Stimulated activated CD4-positive, alpha-beta T cell treated with anti-CD3 and anti-CD28 coated beads, Interleukin-4, amount 100 ng/mL, for 24 hours (primary cell): ENCODE results near the gene TBC1D16.
A peak's percentile ranks its signal among the peaks of the same experiment; 100 is the strongest.

Source experiments
- DNase-seq: peaks from one replicate; pipeline ENCODE4 v3.0.0-alpha.2; 2020

TBC1D16 gene

DNA sequence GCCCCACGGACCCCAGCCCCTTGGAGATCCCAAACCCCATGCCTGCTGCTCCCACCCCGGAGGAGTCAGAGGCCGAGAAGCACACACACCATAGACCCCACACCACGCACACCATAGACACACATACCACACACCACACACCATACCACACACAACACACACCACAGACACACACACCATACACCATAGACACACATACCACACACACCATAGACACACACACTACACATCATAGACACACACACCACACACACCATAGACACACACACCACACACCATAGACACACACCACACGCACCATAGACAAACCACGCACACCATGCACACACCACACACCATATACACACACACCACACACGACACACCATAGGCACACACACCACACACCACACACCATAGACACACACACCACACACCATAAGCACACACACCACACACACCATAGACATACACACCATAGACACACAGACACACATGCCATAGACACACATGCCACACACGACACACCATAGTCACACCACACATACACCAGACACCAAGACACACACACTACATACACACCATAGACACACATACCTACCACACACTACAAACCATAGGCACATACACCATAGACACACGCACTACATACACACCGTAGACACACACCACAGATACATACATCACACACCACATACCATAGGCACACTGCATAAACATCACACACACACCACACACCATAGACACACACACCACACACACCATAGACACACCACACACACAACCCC lies 11.3 kb downstream of the TBC1D16 start:
- no peak for DNase-seq

- no peak for DNase-seq
Observed at GRCh38 chr17:80023481-80024205, 12.0 kb downstream of the TBC1D16 start.

DNA sequence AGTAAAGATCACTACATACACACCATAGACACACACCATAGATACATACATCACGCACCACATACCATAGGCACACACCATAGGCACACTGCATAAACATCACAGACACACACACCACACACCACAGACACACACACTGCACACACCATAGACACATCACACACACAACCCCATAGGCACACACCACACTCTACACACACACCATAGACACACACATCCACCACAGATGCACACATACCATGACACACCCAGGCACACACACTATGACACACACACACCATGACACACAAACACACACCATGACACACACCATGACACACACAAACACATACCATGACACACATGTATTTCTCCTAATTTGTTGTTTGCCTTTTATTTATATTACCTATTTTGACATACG lies 14.1 kb downstream of the TBC1D16 start:
- no peak for DNase-seq

- no peak for DNase-seq
Observed at GRCh38 chr17:80018917-80019651, 16.6 kb downstream of the TBC1D16 start.

DNA sequence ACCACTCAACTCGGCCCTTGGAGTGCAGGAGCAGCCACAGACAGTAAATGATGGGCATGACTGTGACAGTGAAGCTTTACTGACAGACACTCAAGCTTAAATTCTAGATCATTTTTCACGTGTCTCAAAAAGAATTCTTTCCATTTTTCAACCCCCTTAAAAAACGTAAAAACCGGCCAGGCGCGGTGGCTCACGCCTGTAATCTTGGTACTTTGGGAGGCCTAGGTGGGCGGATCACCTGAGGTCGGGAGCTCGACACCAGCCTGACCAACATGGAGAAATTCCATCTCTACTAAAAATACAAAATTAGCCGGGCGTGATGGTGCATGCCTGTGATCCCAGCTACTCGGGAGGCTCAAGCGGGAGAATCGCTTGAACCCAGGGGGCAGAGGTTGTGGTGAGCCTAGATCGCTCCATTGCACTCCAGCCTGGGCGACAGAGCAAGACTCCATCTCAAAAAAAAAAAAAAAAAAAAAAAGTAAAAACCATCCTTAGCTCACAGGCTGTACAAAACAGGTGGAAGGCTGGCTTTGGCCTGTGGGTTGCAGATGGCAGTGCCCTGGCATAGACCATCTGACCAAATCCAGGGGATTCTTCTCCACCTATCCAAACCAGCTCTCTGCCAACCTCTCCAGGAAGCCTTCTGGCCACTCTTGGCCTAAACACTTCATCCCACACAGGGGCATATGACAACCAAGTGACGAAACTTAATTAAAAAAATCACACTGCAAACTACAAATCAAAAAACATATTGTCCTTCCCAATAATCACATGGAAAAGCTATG lies 18.3 kb downstream of the TBC1D16 start:
- no peak for DNase-seq

DNA sequence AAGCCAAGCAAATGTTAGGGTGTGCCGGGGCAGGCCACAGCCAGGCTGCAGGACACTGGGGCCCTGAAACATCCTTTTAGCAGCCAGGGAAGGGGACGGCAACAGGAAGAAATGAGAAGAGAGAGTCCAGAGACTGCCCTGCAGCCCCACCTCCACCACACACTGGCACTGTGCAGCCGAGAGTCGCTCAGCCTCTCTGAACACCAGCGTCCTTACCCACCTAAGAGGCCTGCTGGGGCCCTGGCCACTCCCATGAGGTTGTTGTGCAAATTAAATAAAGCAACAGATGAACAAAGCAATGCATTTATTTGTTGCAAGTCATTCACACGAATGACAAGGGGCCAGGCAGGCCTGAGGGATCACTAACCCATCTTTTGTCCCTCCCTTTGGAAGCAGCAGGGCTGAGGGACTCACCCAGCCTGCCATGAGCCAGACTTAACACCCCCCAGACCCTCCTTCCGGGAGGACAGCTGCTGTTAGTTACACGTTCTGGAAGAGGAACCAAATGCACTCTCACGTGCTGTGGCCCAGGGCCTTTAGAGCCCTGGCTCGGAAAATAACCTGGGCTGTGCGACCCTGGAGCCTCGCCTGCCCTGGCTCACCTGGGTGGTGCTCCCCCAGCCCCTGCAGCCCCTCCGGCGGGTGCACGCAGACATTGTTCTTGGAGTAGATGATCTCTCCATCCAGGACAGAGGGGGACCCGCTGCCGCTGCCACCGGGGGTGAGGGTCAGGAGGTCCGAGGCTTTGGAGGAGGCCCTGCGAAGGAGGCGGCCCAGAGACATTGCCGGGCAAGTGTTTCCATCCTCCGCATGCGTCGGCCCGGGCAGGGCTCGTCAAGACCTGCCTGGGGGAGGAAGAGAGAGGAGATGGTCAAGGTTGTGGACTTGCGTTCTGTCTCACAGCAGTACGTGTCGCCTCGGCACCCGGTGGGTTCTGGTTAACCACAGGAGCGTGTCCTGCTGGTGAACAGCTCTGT lies 22.6 kb downstream of the TBC1D16 start:
- DNase-seq, result no peak

GRCh38 chr17:80011989-80012555 lies 23.6 kb downstream of the TBC1D16 start:
- no peak for DNase-seq

GRCh38 chr17:80010283-80010858 lies 25.3 kb downstream of the TBC1D16 start:
- no peak for DNase-seq

DNA sequence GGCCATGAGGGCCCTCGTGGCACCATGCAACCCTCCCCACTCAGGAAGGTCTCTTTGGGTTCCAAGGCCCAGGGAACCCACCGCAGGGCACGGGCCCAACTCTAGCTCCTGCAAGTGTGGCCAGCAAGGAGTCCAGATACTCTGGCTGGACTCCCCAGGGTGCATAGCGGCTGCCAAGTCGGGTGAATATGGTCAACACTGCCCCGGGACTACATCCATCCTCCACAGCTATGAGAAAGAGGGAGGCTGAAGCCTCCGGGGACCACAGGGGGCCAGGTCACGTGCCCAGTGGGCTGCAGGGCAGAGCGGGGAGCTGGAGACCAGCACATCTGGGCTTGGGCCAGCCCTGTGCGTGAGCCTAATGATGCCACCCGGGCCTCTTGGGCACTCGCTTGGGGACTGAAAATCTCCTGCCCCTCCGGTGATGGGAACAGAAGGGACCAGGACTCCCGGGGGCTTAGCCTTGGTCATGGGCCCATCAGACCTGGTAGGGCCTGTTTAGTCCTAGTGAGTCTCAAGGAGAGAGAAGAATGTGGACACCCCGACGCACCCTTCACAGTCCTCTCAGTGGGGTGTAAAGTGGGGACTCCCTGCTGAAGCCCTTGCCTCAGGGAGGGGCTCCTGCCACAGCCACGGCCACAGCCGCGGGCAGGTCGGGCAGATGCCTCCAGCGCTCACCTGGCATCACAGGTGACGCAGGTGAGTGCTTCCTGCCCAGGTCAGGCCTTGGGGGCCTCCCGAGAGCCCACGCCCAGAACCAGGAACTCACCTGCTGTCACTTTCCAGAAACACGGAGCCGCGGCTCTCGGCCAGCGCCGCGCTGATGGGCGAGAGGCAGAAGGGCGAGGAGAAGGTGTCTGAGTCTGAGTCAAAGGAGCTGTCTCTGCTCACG lies 26.0 kb downstream of the TBC1D16 start:
- DNase-seq, result no peak

DNA sequence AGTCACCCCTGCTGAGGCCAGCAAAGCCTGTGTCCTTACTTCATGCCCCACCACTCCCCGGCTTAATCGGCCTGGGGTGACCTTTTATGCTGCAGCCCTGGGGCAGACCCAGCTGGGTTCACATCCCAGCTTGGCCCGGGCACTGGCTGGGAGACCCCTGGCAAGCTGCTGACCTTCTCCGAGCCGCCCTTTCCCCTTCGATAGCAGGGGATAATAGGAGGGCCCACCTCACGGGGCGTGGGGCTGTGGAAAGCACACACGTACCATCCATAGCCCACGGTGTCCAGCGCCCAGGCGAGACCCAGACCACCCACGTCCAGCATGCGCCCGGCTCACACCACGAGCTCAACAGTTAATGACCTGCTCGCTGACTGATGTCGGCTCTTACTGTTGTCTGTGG lies 26.8 kb downstream of the TBC1D16 start:
- no peak for DNase-seq

DNA sequence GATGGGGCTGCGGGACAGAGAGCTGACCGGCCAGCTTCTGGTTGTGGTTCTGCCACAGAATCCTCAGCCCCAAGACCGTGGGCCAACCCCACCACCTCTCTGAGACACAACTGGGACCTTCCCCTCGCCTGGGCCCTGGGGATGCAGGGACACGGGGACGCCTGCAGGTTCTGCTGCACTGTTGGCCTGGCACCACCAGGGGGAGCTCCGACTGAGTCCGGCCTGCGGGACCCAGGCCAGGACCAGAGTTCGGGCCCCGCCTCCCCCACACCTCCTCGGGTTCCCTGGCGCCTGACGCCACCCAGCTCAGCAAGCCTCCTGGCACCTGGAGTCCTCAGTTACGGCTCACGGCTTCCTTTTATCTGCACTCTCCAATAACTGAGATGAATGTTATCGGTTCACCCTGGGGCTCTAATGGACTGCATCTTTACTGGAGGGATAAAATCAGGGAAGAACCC lies 27.3 kb downstream of the TBC1D16 start:
- DNase-seq, result peak; percentile 84

GRCh38 chr17:80007939-80008338 lies 27.7 kb downstream of the TBC1D16 start:
- no peak for DNase-seq

DNA sequence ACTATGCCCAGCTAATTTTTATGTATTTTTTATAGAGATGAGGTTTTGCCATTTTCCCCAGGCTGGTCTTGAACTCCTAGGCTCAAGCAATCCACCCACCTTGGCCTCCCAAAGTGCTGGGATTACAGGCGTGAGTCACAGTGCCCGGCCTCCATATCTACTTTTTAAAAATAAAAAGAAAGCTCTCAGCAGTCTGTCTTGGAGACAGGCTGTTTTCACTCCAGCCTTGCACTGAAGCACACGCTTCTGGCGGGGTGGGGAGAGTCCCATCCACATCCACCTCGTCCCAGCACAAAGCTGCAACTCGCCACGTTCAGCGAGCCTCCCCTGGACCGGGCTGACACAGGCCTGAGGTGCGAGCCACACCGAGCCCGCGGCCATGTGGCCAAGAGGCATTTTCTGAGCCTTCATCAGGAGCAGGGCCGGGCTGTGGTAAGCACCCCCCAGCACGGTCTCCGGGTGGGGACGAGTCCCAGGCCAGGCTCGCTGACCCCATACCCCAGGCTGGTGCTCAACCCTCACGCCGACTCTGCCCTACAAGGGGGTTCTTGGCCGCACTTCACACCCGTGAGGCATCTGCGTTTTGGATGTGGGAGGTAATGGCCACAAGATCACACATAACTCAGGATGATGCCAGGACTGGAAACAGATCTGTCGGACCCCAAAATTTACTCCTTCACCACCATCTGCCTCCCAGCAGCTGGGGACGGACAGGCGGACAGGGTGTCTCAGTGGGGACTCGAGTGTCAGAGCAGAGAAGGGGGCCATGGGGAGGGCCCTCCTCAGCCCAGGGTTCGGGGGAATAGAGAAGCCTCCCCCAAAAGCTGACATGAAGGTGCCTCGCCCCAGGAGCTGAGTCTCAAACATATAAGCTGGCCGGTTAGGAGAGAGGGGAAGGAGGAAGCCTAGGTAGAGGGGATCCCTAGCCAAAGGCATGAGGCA lies 28.6 kb downstream of the TBC1D16 start:
- no peak for DNase-seq

DNA sequence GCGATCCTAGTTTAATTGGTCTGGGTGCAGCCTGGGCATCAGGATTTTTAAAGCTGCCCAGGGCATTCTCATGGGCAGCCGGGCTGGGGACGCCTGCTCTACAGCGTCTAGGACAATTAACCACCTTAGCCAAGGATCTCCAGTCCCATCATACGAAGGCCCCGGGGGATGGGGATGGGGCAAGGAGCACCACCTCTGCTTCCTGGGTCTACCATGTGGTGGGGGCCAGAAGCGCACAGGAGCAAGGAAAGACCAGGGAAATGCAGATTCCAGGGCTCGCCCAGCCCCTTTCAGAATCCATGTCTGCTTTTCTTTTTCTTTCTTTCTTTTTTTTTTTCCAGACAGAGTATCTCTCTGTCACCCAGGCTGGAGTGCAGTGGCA lies 29.3 kb downstream of the TBC1D16 start:
- DNase-seq, result no peak

- peak; percentile 65 for DNase-seq
Observed at GRCh38 chr17:80005360-80006338, 30.0 kb downstream of the TBC1D16 start.

DNA sequence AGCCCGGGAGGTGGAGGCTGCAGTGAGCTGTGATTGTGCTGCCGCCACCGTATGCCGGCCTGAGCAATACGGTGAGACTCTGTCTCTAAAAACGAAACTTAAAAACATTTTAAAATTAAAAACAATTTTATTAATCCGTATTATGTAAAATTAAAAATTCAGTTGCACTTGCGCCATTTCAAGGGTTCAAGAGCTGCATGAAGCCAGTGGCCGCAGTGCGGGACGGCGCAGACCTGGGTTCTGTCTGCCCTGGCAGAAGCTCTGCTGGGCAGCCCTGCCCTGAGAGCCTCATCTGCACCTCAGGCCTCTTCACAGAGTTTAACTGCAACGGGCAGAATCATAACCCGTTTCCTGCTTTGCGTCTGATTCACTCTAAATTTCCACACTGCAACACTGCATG lies 31.7 kb downstream of the TBC1D16 start:
- DNase-seq, result no peak
